H9 (cell line): ENCODE data around the gene SPATA2L. TPM values are rescaled to one million over a fixed set of nuclear protein-coding genes. Genes with fewer than 3 reads are reported as not detected.
"Not testable (repeated sequence)": the region's sequence is repeated elsewhere in the genome, so short reads cannot be mapped to it uniquely, and the experiment has no call there.

Experiments
- DNase-seq: peaks from one replicate; pipeline ENCODE4 v3.0.0-alpha.2; 2017
- H2AFZ ChIP-seq: one replicate; pipeline ENCODE4 v1.6.1; 2013; ENCODE audit warnings: mild to moderate bottlenecking, low read length, control low read depth, moderate library complexity
- H2AK5ac ChIP-seq: 2 replicates; pipeline ENCODE4 v1.6.1; 2013; ENCODE audit warnings: low read length, control low read depth, mixed read lengths; ENCODE audit not compliant: insufficient read length
- H2BK120ac ChIP-seq: one replicate; pipeline ENCODE4 v1.6.1; 2013; ENCODE audit warnings: low read depth, mild to moderate bottlenecking, low read length, control low read depth, inconsistent platforms; ENCODE audit not compliant: poor library complexity, severe bottlenecking
- H2BK12ac ChIP-seq: 2 replicates; pipeline ENCODE4 v1.6.1; 2013; ENCODE audit warnings: low read length, control low read depth, mixed read lengths, low read depth; ENCODE audit not compliant: insufficient read length
- H2BK15ac ChIP-seq: 2 replicates; pipeline ENCODE4 v1.6.1; 2013; ENCODE audit warnings: low read depth, low read length, control low read depth
- H2BK20ac ChIP-seq: one replicate; pipeline ENCODE4 v1.6.1; 2013; ENCODE audit warnings: low read depth, mild to moderate bottlenecking, low read length, control low read depth, inconsistent platforms; ENCODE audit not compliant: poor library complexity, severe bottlenecking
- H2BK5ac ChIP-seq: 2 replicates; pipeline ENCODE4 v1.6.1; 2013; ENCODE audit warnings: low read length, control low read depth, mixed read lengths; ENCODE audit not compliant: insufficient read length
- H3K14ac ChIP-seq: 2 replicates; pipeline ENCODE4 v1.6.1; 2013; ENCODE audit warnings: low read length, control low read depth; ENCODE audit not compliant: insufficient read depth
- H3K18ac ChIP-seq: 2 replicates; pipeline ENCODE4 v1.6.1; 2013; ENCODE audit warnings: low read depth, mild to moderate bottlenecking, mixed read lengths, low read length, control low read depth; ENCODE audit not compliant: insufficient read length
- H3K23ac ChIP-seq: 2 replicates; pipeline ENCODE4 v1.6.1; 2013; ENCODE audit warnings: low read length, control low read depth, mixed read lengths, low read depth; ENCODE audit not compliant: insufficient read length
- H3K23me2 ChIP-seq: 2 replicates; pipeline ENCODE4 v1.6.1; 2013; ENCODE audit warnings: low read depth, mild to moderate bottlenecking, mixed read lengths, low read length, control low read depth; ENCODE audit not compliant: insufficient read length, poor library complexity, severe bottlenecking
- H3K27ac ChIP-seq: 2 replicates; pipeline ENCODE4 v1.5.1; 2013; ENCODE audit warnings: low read length, control low read depth, mixed read lengths, low read depth; ENCODE audit not compliant: insufficient read length
- H3K27me3 ChIP-seq: 2 replicates; pipeline ENCODE4 v1.6.1; 2013; ENCODE audit warnings: low read length, control low read depth, inconsistent platforms; ENCODE audit not compliant: insufficient read depth
- H3K4ac ChIP-seq: 2 replicates; pipeline ENCODE4 v1.6.1; 2013; ENCODE audit warnings: low read depth, mild to moderate bottlenecking, control low read depth, inconsistent platforms, low read length, moderate library complexity
- H3K4me1 ChIP-seq: 2 replicates; pipeline ENCODE4 v1.6.1; 2013; ENCODE audit warnings: low read length, control low read depth, inconsistent platforms; ENCODE audit not compliant: insufficient read depth
- H3K4me2 ChIP-seq: 2 replicates; pipeline ENCODE4 v1.6.1; 2013; ENCODE audit warnings: low read length, control low read depth, mixed read lengths; ENCODE audit not compliant: insufficient read length, insufficient read depth
- H3K56ac ChIP-seq: 2 replicates; pipeline ENCODE4 v1.6.1; 2013; ENCODE audit warnings: low read depth, mild to moderate bottlenecking, mixed read lengths, low read length, control low read depth; ENCODE audit not compliant: insufficient read length
- H3K79me1 ChIP-seq: 2 replicates; pipeline ENCODE4 v1.6.1; 2013; ENCODE audit warnings: low read depth, mild to moderate bottlenecking, moderate library complexity, low read length, control low read depth, inconsistent platforms; ENCODE audit not compliant: insufficient read depth, poor library complexity, severe bottlenecking
- H3K79me2 ChIP-seq: 2 replicates; pipeline ENCODE4 v1.6.1; 2013; ENCODE audit warnings: low read length, control low read depth, inconsistent platforms; ENCODE audit not compliant: insufficient read depth
- H3K9ac ChIP-seq: 2 replicates; pipeline ENCODE4 v1.6.1; 2013; ENCODE audit warnings: low read length, control low read depth, mixed read lengths; ENCODE audit not compliant: insufficient read length; ENCODE audit errors: extremely low read depth
- H3K9me3 ChIP-seq: one replicate; pipeline ENCODE4 v1.6.1; 2013; ENCODE audit warnings: low read depth, low read length, inconsistent platforms; ENCODE audit not compliant: control insufficient read depth
- H3T11ph ChIP-seq: one replicate; pipeline ENCODE4 v1.6.1; 2013; ENCODE audit warnings: mild to moderate bottlenecking, low read length, control low read depth, inconsistent platforms
- H4K20me1 ChIP-seq: one replicate; pipeline ENCODE4 v1.6.1; 2013; ENCODE audit not compliant: control insufficient read depth, insufficient read length, insufficient read depth
- H4K5ac ChIP-seq: 2 replicates; pipeline ENCODE4 v1.6.1; 2013; ENCODE audit warnings: low read depth, mild to moderate bottlenecking, mixed read lengths, low read length, control low read depth; ENCODE audit not compliant: insufficient read length
- H4K8ac ChIP-seq: replicated peaks from 2 replicates; pipeline ENCODE4 v1.6.1; 2013; ENCODE audit warnings: low read length, control low read depth, mixed read lengths, low read depth; ENCODE audit not compliant: insufficient read length
- H4K91ac ChIP-seq: 2 replicates; pipeline ENCODE4 v1.6.1; 2013; ENCODE audit warnings: low read depth, mild to moderate bottlenecking, moderate library complexity, mixed read lengths, low read length, control low read depth; ENCODE audit not compliant: insufficient read length
- H3K27ac Mint-ChIP-seq, 3 experiments: 2 replicates in 2 of 3; 3 replicates in 1 of 3; pipeline ENCODE4 v1.8.0; 2020 to 2021; ENCODE audit warnings: mixed read lengths in 3 of 3, mild to moderate bottlenecking in 1 of 3, moderate library complexity in 1 of 3
- H3K27me3 Mint-ChIP-seq: 2 replicates; pipeline ENCODE4 v1.8.0; 2021; ENCODE audit warnings: low read depth, mild to moderate bottlenecking, moderate library complexity, mixed read lengths
- H3K36me3 Mint-ChIP-seq, 3 experiments: 2 replicates in 2 of 3; 3 replicates in 1 of 3; pipeline ENCODE4 v1.8.0; 2020 to 2021; ENCODE audit warnings: low read depth in 3 of 3, mixed read lengths in 3 of 3; ENCODE audit not compliant: insufficient read depth in 1 of 3
- H3K4me1 Mint-ChIP-seq, 2 experiments: 2 replicates each; pipeline ENCODE4 v1.8.0; 2020; ENCODE audit warnings: mixed read lengths in 2 of 2
- H3K4me3 Mint-ChIP-seq, 2 experiments: 2 replicates in 1 of 2; 3 replicates in 1 of 2; pipeline ENCODE4 v1.8.0; 2020 to 2021; ENCODE audit warnings: mild to moderate bottlenecking in 2 of 2, mixed read lengths in 2 of 2, moderate library complexity in 1 of 2
- H3K9me3 Mint-ChIP-seq, 2 experiments: 2 replicates in 1 of 2; 3 replicates in 1 of 2; pipeline ENCODE4 v1.8.0; 2020; ENCODE audit warnings: mild to moderate bottlenecking in 2 of 2, mixed read lengths in 2 of 2, moderate library complexity in 1 of 2
- WGBS: extraction: QIAGEN DNeasy Blood & Tissue Kit; methylation state at CpG from one replicate; pipeline ENCODE4 v1.1.7; 2013; ENCODE audit warnings: missing lambda C conversion rate, low lambda C conversion rate, mixed read lengths; ENCODE audit not compliant: insufficient read length; ENCODE audit errors: extremely low coverage; 5-methylcytosine and 5-hydroxymethylcytosine counted together
- total RNA-seq: library from RNA; stranded (reverse); gene quantifications from 2 replicates; pipeline ENCODE4 v1.2.1, GENCODE V29; 2021
- TF ChIP-seq, protein P1 (sequence below): fragments of 200-600 bp; sonication (generic); conservative IDR thresholded peaks from 3 replicates; pipeline ENCODE4 v1.8.0; 2021; ENCODE audit warnings: antibody characterized with exemption, mild to moderate bottlenecking

Gene SPATA2L
- total RNA-seq, 1 experiment from 2014 or later, result 27.1 TPM

DNA sequence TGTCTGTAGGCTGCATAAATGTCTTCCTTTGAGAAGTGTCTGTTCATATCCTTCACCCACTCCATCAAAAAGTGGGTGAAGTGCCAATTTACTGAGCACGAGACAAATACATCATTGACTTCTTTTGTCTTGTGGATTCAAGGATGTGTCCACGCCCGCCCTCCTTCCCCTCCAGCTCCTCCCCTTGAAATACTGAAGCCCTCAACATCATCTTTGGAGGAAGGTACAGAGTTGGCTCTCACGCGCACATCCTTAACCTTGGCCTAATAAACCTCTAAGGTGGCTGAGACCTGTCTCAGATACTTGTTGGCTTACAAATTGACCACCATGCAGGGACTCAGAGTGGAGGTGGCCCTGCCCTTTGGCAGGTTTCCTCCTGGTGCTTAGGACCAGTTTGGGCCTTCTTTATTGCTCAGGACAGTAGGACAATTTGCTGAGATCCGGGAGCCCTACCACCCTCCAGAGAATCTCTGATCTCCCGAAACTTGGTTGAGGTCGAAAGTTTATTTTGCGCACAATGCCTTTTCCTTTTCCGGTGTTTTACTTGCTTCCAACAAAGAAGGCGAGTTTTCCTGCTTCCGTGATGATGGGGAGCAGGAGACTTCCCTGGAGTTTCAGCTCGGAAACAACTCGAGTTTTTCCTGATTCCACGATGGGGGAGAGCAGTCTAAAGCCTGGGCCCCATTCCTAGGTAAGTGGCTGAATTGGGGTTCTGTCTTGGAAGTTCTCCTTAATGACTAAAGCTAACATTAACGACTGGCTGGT lies 29.1 kb downstream of the SPATA2L start:
- Histone ChIP-seq H2BK15ac (no peak overlapping the region), H4K20me1 (no peaks in the 10 kb centered on the region), H3K79me2 (no peaks in the 10 kb centered on the region), H2BK20ac (no peak overlapping the region), H3K18ac (no peak overlapping the region), H3K23ac (no peak overlapping the region), H2BK12ac (no peak overlapping the region), H4K91ac (no peak overlapping the region), H3K27ac (no peak overlapping the region), H3K9me3 (no peaks in the 10 kb centered on the region), H3K4ac (no peak overlapping the region), H2BK5ac (no peak overlapping the region), H3K9ac (no peak overlapping the region), H3K27me3 (no peaks in the 10 kb centered on the region), H4K8ac (no peak overlapping the region), H2AK5ac (no peak overlapping the region), H3K14ac (no peak overlapping the region), H2BK120ac (no peak overlapping the region), H3K79me1 (no peaks in the 10 kb centered on the region), H3K23me2 (no peaks in the 10 kb centered on the region), H3K4me2 (no peak overlapping the region), H3T11ph (no peak overlapping the region), H3K56ac (no peak overlapping the region), H2AFZ (no peak overlapping the region), H4K5ac (no peak overlapping the region), H3K4me1 (no peaks in the 10 kb centered on the region)
- H3K4me1 Mint-ChIP-seq, result no peaks in the 10 kb centered on the region
- TF ChIP-seq, protein P1, sequence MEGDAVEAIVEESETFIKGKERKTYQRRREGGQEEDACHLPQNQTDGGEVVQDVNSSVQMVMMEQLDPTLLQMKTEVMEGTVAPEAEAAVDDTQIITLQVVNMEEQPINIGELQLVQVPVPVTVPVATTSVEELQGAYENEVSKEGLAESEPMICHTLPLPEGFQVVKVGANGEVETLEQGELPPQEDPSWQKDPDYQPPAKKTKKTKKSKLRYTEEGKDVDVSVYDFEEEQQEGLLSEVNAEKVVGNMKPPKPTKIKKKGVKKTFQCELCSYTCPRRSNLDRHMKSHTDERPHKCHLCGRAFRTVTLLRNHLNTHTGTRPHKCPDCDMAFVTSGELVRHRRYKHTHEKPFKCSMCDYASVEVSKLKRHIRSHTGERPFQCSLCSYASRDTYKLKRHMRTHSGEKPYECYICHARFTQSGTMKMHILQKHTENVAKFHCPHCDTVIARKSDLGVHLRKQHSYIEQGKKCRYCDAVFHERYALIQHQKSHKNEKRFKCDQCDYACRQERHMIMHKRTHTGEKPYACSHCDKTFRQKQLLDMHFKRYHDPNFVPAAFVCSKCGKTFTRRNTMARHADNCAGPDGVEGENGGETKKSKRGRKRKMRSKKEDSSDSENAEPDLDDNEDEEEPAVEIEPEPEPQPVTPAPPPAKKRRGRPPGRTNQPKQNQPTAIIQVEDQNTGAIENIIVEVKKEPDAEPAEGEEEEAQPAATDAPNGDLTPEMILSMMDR, result no peak
- no peak overlapping the region for H3K4me3 Mint-ChIP-seq
- no CpG with 5 or more reads among the region's 16 CpGs for WGBS
- no peak overlapping the region for H3K27ac Mint-ChIP-seq
- no peak for DNase-seq
- H3K9me3 Mint-ChIP-seq, result peaks cover 34 to 35% of the 10 kb centered on the region in 2 experiments
- H3K27me3 Mint-ChIP-seq, result no peaks in the 10 kb centered on the region; the same call in 1 of the 2 replicates
- H3K36me3 Mint-ChIP-seq, result peaks cover 15 to 25% (median 24%) of the 10 kb centered on the region in 3 experiments

DNA sequence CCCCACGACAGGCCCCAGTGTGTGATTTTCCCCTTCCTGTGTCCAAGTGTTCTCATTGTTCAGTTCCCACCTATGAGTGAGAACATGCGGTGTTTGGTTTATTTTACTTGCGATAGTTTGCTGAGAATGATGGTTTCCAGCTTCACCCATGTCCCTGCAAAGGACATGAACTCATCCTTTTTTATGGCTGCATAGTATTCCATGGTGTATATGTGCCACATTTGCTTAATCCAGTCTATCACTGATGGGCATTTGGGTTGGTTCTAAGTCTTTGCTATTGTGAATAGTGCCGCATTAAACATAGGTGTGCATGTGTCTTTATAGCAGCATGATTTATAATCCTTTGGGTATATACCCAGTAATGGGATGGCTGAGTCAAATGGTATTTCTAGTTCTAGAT lies 29.9 kb downstream of the SPATA2L start:
- not testable (repeated sequence) for H4K8ac ChIP-seq, DNase-seq, H2AK5ac ChIP-seq, H2BK120ac ChIP-seq, H3K9me3 ChIP-seq, H2BK5ac ChIP-seq, H3K4me1 Mint-ChIP-seq, H2BK12ac ChIP-seq, H2BK15ac ChIP-seq, H4K5ac ChIP-seq, H3K9ac ChIP-seq, H4K20me1 ChIP-seq, H3K18ac ChIP-seq, H3K79me1 ChIP-seq, H3K4me3 Mint-ChIP-seq, H3K4me1 ChIP-seq, H3K56ac ChIP-seq, H3K23ac ChIP-seq, H3K27ac Mint-ChIP-seq, H3K23me2 ChIP-seq, H2BK20ac ChIP-seq, H3K14ac ChIP-seq, H3K27ac ChIP-seq, H3T11ph ChIP-seq, H4K91ac ChIP-seq, H3K79me2 ChIP-seq, H2AFZ ChIP-seq, H3K4me2 ChIP-seq, H3K27me3 ChIP-seq, H3K4ac ChIP-seq, H3K27me3 Mint-ChIP-seq
- H3K36me3 Mint-ChIP-seq, result peaks cover 17 to 29% (median 26%) of the 10 kb centered on the region in 3 experiments
- peaks cover 31 to 34% of the 10 kb centered on the region in 2 experiments for H3K9me3 Mint-ChIP-seq
- WGBS, result no CpG with 5 or more reads among the region's 4 CpGs
